Activated CD8-positive, alpha-beta T cell treated with anti-CD3 and anti-CD28 coated beads for 36 hours (primary cell): Measurements from ENCODE around the gene LMO1. TPM values are rescaled to one million over a fixed set of nuclear protein-coding genes. Genes with fewer than 3 reads are reported as not detected.
A peak's percentile ranks its signal among the peaks of the same experiment; 100 is the strongest.

ENCODE experiments used
- ATAC-seq: fragments of 200-7000 bp; cut with Tn5 transposase; one replicate; pipeline ENCODE4 v1.10.0; 2021; ENCODE audit warnings: mild to moderate bottlenecking, moderate library complexity
- CTCF ChIA-PET: fragments of 350-600 bp; sonication (Branson Sonifier 250); formaldehyde crosslinking; loops from one replicate; lab custom pipeline; 2021; ENCODE audit warnings: antibody characterized with exemption; lab: Charles Lee
- POLR2A ChIA-PET: fragments of 350-600 bp; sonication (Branson Sonifier 250); formaldehyde crosslinking; loops from one replicate; lab custom pipeline; 2021; ENCODE audit warnings: antibody characterized with exemption; lab: Charles Lee
- DNase-seq: peaks from one replicate; pipeline ENCODE4 v3.0.0-alpha.2; 2020
- H3K27ac Mint-ChIP-seq: one replicate; pipeline ENCODE4 v1.8.0; 2021; ENCODE audit warnings: mild to moderate bottlenecking, mixed read lengths
- H3K27me3 Mint-ChIP-seq: one replicate; pipeline ENCODE4 v1.8.0; 2021; ENCODE audit warnings: mixed read lengths
- H3K36me3 Mint-ChIP-seq: one replicate; pipeline ENCODE4 v1.8.0; 2021; ENCODE audit warnings: low read depth, mixed read lengths
- H3K4me1 Mint-ChIP-seq: one replicate; pipeline ENCODE4 v1.8.0; 2021; ENCODE audit warnings: low read depth, mixed read lengths
- H3K4me3 Mint-ChIP-seq: one replicate; pipeline ENCODE4 v1.8.0; 2021; ENCODE audit warnings: mild to moderate bottlenecking, moderate library complexity, mixed read lengths
- H3K9me3 Mint-ChIP-seq: one replicate; pipeline ENCODE4 v1.8.0; 2021; ENCODE audit warnings: mixed read lengths
- CTCF ChIP-seq: fragments of 200-600 bp; IDR thresholded peaks from one replicate; pipeline ENCODE4 v1.8.0; 2022; ENCODE audit warnings: antibody characterized with exemption, mild to moderate bottlenecking
- intact Hi-C: fragments of 100-400 bp; cut with micrococcal nuclease; formaldehyde crosslinking; loops from one replicate; pipeline ENCODE4 v1.10.0; 2022
- total RNA-seq, 2 experiments: library from RNA; stranded (reverse); gene quantifications; one replicate each; pipeline ENCODE4 v1.2.3, GENCODE V29; 2021

The LMO1 gene
- total RNA-seq, 2 experiments from 2014 or later, result not detected

DNA sequence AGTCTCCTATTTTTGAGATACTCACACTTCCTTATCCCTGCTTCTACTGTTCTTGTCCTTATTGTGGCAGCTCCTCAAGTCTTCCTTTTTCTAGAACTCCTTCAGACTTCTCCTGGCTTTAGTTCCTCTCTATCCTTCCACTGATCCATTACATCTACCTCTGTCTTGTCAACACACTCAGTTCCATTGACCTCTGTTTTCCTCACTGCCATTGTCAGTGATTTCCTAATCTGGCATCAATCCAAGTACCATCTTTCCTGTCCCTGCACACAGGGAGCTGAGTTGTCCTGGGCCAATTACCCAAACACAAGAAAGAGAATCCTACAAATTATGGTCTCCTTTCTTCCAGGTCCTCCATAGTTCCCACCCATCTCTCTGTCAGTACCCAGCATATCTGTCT, 66.9 kb downstream of the LMO1 start:
- Mint-ChIP-seq H3K4me3 (no peak overlapping the region), H3K9me3 (no peaks in the 10 kb centered on the region), H3K36me3 (no peaks in the 10 kb centered on the region), H3K27me3 (peaks cover 29% of the 10 kb centered on the region), H3K27ac (no peak overlapping the region), H3K4me1 (no peaks in the 10 kb centered on the region)
- ChIA-PET CTCF (interaction anchor here (1.0 to 4.9 kb wide), 5 partner anchors 10 to 370 kb away, joined by 3 to 21 read pairs (median 5); partner anchors contain the start of gene LMO1), POLR2A (no interaction called here)
- ATAC-seq (no peak), DNase-seq (no peak)
- no peak for TF ChIP-seq CTCF
- intact Hi-C loops, result no loop called here

- ATAC-seq (no peak), DNase-seq (no peak)
- Mint-ChIP-seq H3K27ac (no peak overlapping the region), H3K36me3 (no peaks in the 10 kb centered on the region), H3K27me3 (peaks cover 29% of the 10 kb centered on the region), H3K9me3 (no peaks in the 10 kb centered on the region), H3K4me3 (no peak overlapping the region), H3K4me1 (no peaks in the 10 kb centered on the region)
- CTCF ChIA-PET, result interaction anchor here (1.1 to 4.9 kb wide), 4 partner anchors 17 to 372 kb away, joined by 3 to 21 read pairs (median 5); partner anchors contain the start of gene LMO1
- POLR2A ChIA-PET, result interaction anchor here (0.9 kb wide), 1 partner anchor 102 kb away, joined by 4 read pairs; no protein-coding TSS in a partner anchor
- no peak for TF ChIP-seq CTCF
- intact Hi-C loops, result no loop called here
Observed at GRCh38 chr11:8194956-8195355, 68.7 kb downstream of the LMO1 start.

GRCh38 chr11:8192896-8193209, 70.8 kb downstream of the LMO1 start:
- ATAC-seq, result no peak
- intact Hi-C loops, result no loop called here
- no peak for DNase-seq
- ChIA-PET POLR2A (no interaction called here), CTCF (interaction anchor here (0.7 to 4.9 kb wide), 17 partner anchors 10 to 766 kb away, joined by 3 to 23 read pairs (median 4); partner anchors contain the start of genes LMO1 and RIC3)
- H3K4me1 Mint-ChIP-seq, result no peaks in the 10 kb centered on the region
- H3K9me3 Mint-ChIP-seq, result no peaks in the 10 kb centered on the region
- no peak for TF ChIP-seq CTCF
- H3K27ac Mint-ChIP-seq, result no peak overlapping the region
- H3K36me3 Mint-ChIP-seq, result no peaks in the 10 kb centered on the region
- H3K27me3 Mint-ChIP-seq, result peaks cover 32% of the 10 kb centered on the region
- no peak overlapping the region for H3K4me3 Mint-ChIP-seq

- no peaks in the 10 kb centered on the region for H3K36me3 Mint-ChIP-seq
- TF ChIP-seq CTCF, result peak; percentile 68
- H3K4me1 Mint-ChIP-seq, result no peaks in the 10 kb centered on the region
- peaks cover 30% of the 10 kb centered on the region for H3K27me3 Mint-ChIP-seq
- ATAC-seq, result peak; percentile 62
- intact Hi-C loops, result no loop called here
- POLR2A ChIA-PET, result no interaction called here
- CTCF ChIA-PET, result interaction anchor here (0.7 to 4.9 kb wide), 16 partner anchors 10 to 375 kb away, joined by 3 to 23 read pairs (median 4); partner anchors contain the start of genes LMO1 and RIC3
- DNase-seq, result peak; percentile 59
- no peaks in the 10 kb centered on the region for H3K9me3 Mint-ChIP-seq
- H3K27ac Mint-ChIP-seq, result no peak overlapping the region
- H3K4me3 Mint-ChIP-seq, result no peak overlapping the region
Observed at GRCh38 chr11:8192016-8192895, 71.4 kb downstream of the LMO1 start.

- ChIA-PET POLR2A (interaction anchor here (0.6 kb wide), 1 partner anchor 13 kb away, joined by 3 read pairs; no protein-coding TSS in a partner anchor), CTCF (interaction anchor here (0.8 to 1.4 kb wide), 4 partner anchors 13 to 74 kb away, joined by 3 to 4 read pairs (median 4); no protein-coding TSS in a partner anchor)
- no peak for TF ChIP-seq CTCF
- Mint-ChIP-seq H3K27ac (no peak overlapping the region), H3K36me3 (no peaks in the 10 kb centered on the region), H3K4me3 (no peak overlapping the region), H3K9me3 (no peaks in the 10 kb centered on the region), H3K27me3 (peaks cover 22% of the 10 kb centered on the region), H3K4me1 (no peaks in the 10 kb centered on the region)
- DNase-seq (no peak), ATAC-seq (no peak)
- intact Hi-C loops, result no loop called here
Observed at GRCh38 chr11:8190431-8190830, 73.2 kb downstream of the LMO1 start.
